Heart left ventricle (tissue), 16 donors: Measurements from ENCODE around the gene TGFBR3L. TPM values are rescaled to one million over a fixed set of nuclear protein-coding genes. Genes with fewer than 3 reads are reported as not detected.
A peak's percentile ranks its signal among the peaks of the same experiment; 100 is the strongest.

Experiments used
- ATAC-seq, 4 donors: fragments of 200-7000 bp; cut with Tn5 transposase; one replicate each; pipeline ENCODE4 v1.9.1; 2020 to 2022; ENCODE audit warnings: moderate library complexity in 4 of 4, mild to moderate bottlenecking in 3 of 4, moderate number of reproducible peaks in 1 of 4
- DNase-seq, 5 donors: peaks; one replicate each; pipeline ENCODE4 v3.0.0-alpha.2; 2020
- H3K27ac ChIP-seq, 12 donors: fragments of 200-600 bp; sonication (generic) in 4 of 12; one replicate each; pipeline versions ENCODE4 v1.5.0 to v1.8.0; 2016 to 2022; ENCODE audit warnings: mild to moderate bottlenecking in 2 of 12
- H3K27me3 ChIP-seq, 9 donors: fragments of 200-600 bp; sonication (generic) in 2 of 9; one replicate each; pipeline versions ENCODE4 v1.5.1 to v1.8.0; 2016 to 2022; ENCODE audit warnings: mild to moderate bottlenecking in 3 of 9
- H3K36me3 ChIP-seq, 9 donors: fragments of 200-600 bp; sonication (generic) in 2 of 9; one replicate each; pipeline versions ENCODE4 v1.5.0 to v1.8.0; 2018 to 2022; ENCODE audit warnings: mild to moderate bottlenecking in 2 of 9
- H3K4me1 ChIP-seq, 12 donors: fragments of 200-600 bp; sonication (generic) in 4 of 12; one replicate each; pipeline versions ENCODE4 v1.5.0 to v1.8.0; 2016 to 2022; ENCODE audit warnings: mild to moderate bottlenecking in 3 of 12
- H3K4me3 ChIP-seq, 12 donors: fragments of 200-600 bp; sonication (generic) in 4 of 12; one replicate each; pipeline versions ENCODE4 v1.5.0 to v1.8.0; 2017 to 2022; ENCODE audit warnings: mild to moderate bottlenecking in 9 of 12, moderate library complexity in 4 of 12
- H3K9me3 ChIP-seq, 12 donors: fragments of 200-600 bp; sonication (generic) in 4 of 12; one replicate each; pipeline versions ENCODE4 v1.5.0 to v1.8.0; 2016 to 2022; ENCODE audit warnings: mild to moderate bottlenecking in 1 of 12
- CTCF ChIP-seq, 12 donors: fragments of 200-600 bp; sonication (generic) in 4 of 12; IDR thresholded peaks; one replicate each; pipeline versions ENCODE4 v1.5.0 to v1.8.0; 2018 to 2022; ENCODE audit warnings: antibody characterized with exemption in 12 of 12, mild to moderate bottlenecking in 5 of 12
- POLR2A ChIP-seq, 2 donors: fragments of 450-650 bp; IDR thresholded peaks; one replicate each; pipeline ENCODE4 v1.6.1; 2017; ENCODE audit warnings: antibody characterized with exemption in 2 of 2, mild to moderate bottlenecking in 2 of 2, moderate library complexity in 2 of 2
- WGBS, 4 donors: extraction: QIAGEN DNeasy Blood & Tissue Kit in 2 of 4; methylation state at CpG; one replicate each; pipeline versions ENCODE4 v1.1.5 to v1.1.7; 2013 to 2018; 5-methylcytosine and 5-hydroxymethylcytosine counted together
- intact Hi-C, 10 donors: fragments of 100-400 bp; cut with DNase I; formaldehyde crosslinking; loops; one replicate each; pipeline versions ENCODE4 v1.11.1 to v1.14.2; 2022
- long read RNA-seq, 3 donors: library from polyadenylated mRNA; unstranded; transcript quantifications; one replicate each; pipeline ENCODE4 v2.0.0, GENCODE V29; 2020 to 2021
- polyA plus RNA-seq, 2 donors: library from polyadenylated mRNA; stranded (reverse); fragments of 200-250 nt; gene quantifications; one replicate each; pipeline ENCODE4 v1.2.3, GENCODE V29; 2013
- total RNA-seq, 9 donors: library from RNA; depleted of rRNA in 2 of 9; stranded (reverse); fragments of >200 nt in 2 of 9; fragmentation: NEBNext Ultra II Directional in 3 of 9; extraction: Animal tissue kit (Norgen Biotek cat#: 25700) in 3 of 9; gene quantifications; one replicate each; pipeline versions ENCODE4 v1.1.0 to v1.2.4, GENCODE V29; 2016 to 2023
- donor health status: ischemic (EF 13 %, LVEDD 7.1; RV severe dilation, severe dysfunction).
- donor health status: healthy with polysubstance abuse.
- donor health status: DM: no; HTN: yes; CAD: no.
- donor health status: DM: no; HTN: no; CAD: no.
- donor health status: ischemic (EF 25% LVEDD 6.9; RV normal size, moderate dysfunction).
- donor health status: ischemic (EF 25% LVEDD 5.7; RV mildly dilated, moderate dysfunction).
- donor health status: healthy.
- donor health status: DM: yes; HTN: yes; CAD: no.
- donor health status: ischemic (EF 35%, LVEDD 5.7; RV mildly dilated, moderate dysfunction).
- donor health status: nonischemic (EF 11% LVEDD 7.7; RV severe dilation, severe dysfunction).
- donor health status: DM: yes; HTN: yes; CAD: no.
- donor health status: PGD.
- donor health status: ischemic (EF 29% LVEDD 5.4; RV normal size, mild dysfunction).
- donor health status: nonischemic (EF 23%, LVEDD 6.1; RV moderate dilation, normal function).

TGFBR3L gene
- total RNA-seq (10 to 100 TPM in 2 of 9 donors, 1 to 10 TPM in 7; 3.6 to 41.2 (median 8.0) TPM), polyA plus RNA-seq (1 to 10 TPM in 1 of 2 donors, under 1 TPM in 1; 0.76 to 3.5 TPM)
- long read RNA-seq, donor 1, partial matches to known transcripts = 6 of 8 reads
- long read RNA-seq, donor 1, other reads (novel, unspliced or antisense) = 0 of 8 reads
- long read RNA-seq, donor 2, partial matches to known transcripts = 1 of 1 reads
- long read RNA-seq, donor 2, other reads (novel, unspliced or antisense) = 0 of 1 reads
- long read RNA-seq, donor 3, partial matches to known transcripts = 6 of 7 reads
- long read RNA-seq, donor 3, other reads (novel, unspliced or antisense) = 1 of 7 reads

DNA sequence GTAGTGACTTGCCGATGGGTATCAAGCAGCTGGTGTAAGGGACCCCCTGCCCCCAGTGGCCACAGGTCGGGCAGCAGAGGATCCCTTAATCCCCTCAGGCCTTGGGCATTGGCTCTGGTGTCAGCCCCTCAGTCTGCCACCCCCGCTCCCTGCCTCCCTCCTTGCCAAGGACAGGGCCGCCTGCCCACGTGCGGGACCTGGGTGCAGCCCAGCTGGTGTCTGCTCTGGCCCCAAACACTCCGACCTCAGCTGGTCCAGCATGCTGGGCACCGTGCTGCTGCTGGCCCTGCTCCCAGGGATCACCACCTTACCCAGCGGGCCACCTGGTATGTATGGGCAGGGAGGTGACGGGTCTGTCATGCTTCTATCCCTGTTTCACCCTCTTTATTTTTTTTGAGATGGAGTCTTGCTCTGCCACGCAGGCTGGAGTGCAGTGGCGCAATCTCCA lies at the start of gene TGFBR3L:
Gene TGFBR3L, plus strand, starts transcription at position 233 of the 448 bp plus-strand sequence.
- ATAC-seq (peak in 1 of 4 donors; percentile 17), DNase-seq (peak in 2 of 5 donors; percentile 28 to 68)
- Histone ChIP-seq H3K4me3 (no peak within 1 kb of the TSS), H3K27ac (no peak within 1 kb of the TSS), H3K36me3 (peaks cover 12 to 37% (median 30%) of the 10 kb centered on the region in 9 donors), H3K9me3 (no peaks in the 10 kb centered on the region), H3K4me1 (peaks cover 0 to 47% (median 22%) of the 10 kb centered on the region in 12 donors), H3K27me3 (peaks cover 16 to 51% (median 33%) of the 10 kb centered on the region in 9 donors)
- TF ChIP-seq CTCF (IDR thresholded peaks at IDR 0.05) = no peak
- TF ChIP-seq POLR2A (IDR thresholded peaks at IDR 0.05) = no peak
- intact Hi-C loops = no loop called here
- WGBS, 4 donors = 34 to 58% (median 47%) methylated on average over 11 to 12 of the region's 12 CpGs

DNA sequence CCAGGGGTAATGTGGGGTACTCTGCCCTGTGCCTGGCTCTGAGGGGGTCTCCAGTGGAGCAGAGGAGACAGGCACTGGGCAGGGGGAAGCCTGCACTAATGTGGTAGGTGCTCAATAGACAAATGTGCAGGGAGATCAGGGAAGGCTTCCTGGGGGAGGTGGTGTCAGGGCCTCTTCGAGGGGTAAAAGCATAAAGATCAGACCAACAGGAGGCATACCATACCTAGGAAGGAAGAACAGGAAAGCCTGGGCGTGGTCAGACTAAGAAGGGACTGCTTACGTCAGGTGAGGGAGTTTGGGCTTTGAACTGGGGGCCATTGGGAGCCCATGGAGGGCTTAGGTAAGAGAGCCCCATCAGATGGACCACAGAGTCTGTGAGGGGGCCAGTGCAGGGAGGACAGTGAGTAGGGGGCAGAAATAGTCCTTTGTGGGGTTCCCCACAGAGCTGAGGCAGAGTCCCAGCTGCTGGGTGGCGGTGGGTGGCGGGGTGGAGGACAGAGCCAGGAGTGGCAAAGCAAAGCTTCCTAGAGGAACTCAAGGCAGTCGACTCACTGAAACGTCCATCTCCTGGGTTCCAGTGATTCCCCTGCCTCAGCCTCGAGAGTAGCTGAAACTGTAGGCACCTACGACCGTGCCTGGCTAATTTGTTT lies 49.2 kb upstream of the TGFBR3L start:
- Histone ChIP-seq H3K27ac (no peak overlapping the region), H3K4me3 (no peak overlapping the region), H3K4me1 (peaks cover 4 to 40% (median 21%) of the 10 kb centered on the region in 12 donors), H3K9me3 (no peaks in the 10 kb centered on the region), H3K27me3 (peaks cover 0 to 62% (median 16%) of the 10 kb centered on the region in 9 donors), H3K36me3 (peaks cover 0 to 13% (median 0%) of the 10 kb centered on the region in 9 donors)
- ATAC-seq (no peak), DNase-seq (no peak)
- 45 to 59% (median 51%) methylated on average over 10 of the region's 10 CpGs for WGBS, 4 donors
- TF ChIP-seq POLR2A (IDR thresholded peaks at IDR 0.05) (no peak), CTCF (IDR thresholded peaks at IDR 0.05) (no peak)
- intact Hi-C loops = loop anchor here in 1 of 10 donors (5.0 kb wide), 1 partner anchor 37 kb away; the partner anchor contains the start of gene MAP2K7

DNA sequence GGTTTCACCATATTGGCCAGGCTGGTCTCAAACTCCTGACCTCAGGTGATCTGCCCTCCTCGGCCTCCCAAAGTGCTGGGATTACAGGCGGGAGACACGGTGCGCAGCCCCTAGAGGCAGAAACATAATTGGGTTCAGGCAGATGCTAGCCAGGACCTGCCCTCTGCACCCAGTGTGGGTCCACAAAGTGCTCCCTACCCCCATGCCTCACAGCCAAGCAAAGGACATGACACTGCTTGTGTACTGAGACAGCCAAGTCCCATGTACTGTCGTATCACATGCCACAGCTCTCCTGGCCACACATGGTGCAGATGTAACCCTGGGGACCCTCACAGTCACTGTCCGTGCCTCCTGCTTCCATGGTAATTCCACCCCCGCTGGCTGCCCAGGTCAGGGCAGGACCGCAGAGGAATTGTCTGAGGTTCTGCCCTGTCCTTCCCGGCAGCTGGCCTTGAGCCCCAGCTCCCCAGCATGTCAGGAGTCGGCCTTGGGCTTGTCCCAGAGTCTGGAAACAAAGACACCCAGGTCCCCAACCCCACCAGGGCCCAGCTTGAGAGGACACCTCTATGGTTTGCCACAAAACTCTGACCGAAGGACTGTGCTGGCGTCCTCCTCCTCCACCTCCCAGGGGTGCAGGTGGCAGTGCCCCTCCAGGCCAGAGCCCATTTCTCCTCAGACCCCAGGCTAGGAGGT lies 48.1 kb upstream of the TGFBR3L start:
- Histone ChIP-seq H3K27me3 (peaks cover 0 to 58% (median 16%) of the 10 kb centered on the region in 9 donors), H3K9me3 (no peaks in the 10 kb centered on the region), H3K4me1 (peaks cover 4 to 41% (median 21%) of the 10 kb centered on the region in 12 donors), H3K27ac (no peak overlapping the region), H3K36me3 (peaks cover 0 to 13% (median 0%) of the 10 kb centered on the region in 9 donors), H3K4me3 (no peak overlapping the region)
- 64 to 75% (median 67%) methylated on average over 8 to 12 of the region's 12 CpGs for WGBS, 4 donors
- intact Hi-C loops = loop anchor here in 1 of 10 donors (5.0 kb wide), 1 partner anchor 36 kb away; the partner anchor contains the start of gene MAP2K7
- no peak for ATAC-seq
- no peak for TF ChIP-seq POLR2A (IDR thresholded peaks at IDR 0.05)
- TF ChIP-seq CTCF (IDR thresholded peaks at IDR 0.05) = no peak
- DNase-seq = no peak
